GM19463 (cell line): ENCODE measurements around the gene EFNA3.

Source experiments
- ATAC-seq: cut with Tn5 transposase; IDR thresholded peaks from one replicate; pipeline ENCODE4 v1.9.1; 2021; ENCODE audit warnings: mild to moderate bottlenecking, moderate library complexity; ENCODE audit not compliant: unreplicated experiment

The EFNA3 gene, protein sequence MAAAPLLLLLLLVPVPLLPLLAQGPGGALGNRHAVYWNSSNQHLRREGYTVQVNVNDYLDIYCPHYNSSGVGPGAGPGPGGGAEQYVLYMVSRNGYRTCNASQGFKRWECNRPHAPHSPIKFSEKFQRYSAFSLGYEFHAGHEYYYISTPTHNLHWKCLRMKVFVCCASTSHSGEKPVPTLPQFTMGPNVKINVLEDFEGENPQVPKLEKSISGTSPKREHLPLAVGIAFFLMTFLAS

DNA sequence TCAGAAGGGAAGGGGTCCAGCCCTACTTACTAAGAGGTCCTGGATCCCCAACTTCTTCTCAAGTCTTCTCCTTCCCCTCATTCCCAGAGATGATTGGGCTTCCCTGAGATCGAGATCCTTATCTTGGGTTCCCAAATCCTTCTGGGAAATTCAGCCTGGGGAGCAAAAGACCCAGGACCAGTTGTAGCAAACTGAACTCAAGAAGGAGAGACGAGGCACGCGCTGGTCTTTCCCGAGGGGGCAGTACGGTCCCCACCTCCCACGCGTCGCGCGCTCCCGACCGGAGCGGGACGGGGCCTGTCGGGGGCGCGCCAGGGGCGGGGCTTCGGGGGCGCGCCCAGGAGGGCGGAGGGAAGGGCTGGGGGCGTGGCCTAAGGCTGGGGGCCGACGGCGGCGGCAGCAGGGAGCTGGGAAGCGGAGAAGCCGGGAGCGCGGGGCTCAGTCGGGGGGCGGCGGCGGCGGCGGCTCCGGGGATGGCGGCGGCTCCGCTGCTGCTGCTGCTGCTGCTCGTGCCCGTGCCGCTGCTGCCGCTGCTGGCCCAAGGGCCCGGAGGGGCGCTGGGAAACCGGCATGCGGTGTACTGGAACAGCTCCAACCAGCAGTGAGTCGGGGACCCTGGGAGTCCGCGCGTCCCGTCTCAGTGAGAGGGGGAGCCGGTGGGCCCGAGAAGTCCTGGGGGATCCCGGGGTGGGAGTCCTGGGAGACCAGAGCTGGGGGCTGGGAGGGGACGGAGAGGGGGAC is at the start of gene EFNA3:
Gene EFNA3 (plus strand): TSS at position 369 of the 741 bp plus-strand sequence. CDS start 105 bp downstream, at position 474.
- no peak for ATAC-seq

DNA sequence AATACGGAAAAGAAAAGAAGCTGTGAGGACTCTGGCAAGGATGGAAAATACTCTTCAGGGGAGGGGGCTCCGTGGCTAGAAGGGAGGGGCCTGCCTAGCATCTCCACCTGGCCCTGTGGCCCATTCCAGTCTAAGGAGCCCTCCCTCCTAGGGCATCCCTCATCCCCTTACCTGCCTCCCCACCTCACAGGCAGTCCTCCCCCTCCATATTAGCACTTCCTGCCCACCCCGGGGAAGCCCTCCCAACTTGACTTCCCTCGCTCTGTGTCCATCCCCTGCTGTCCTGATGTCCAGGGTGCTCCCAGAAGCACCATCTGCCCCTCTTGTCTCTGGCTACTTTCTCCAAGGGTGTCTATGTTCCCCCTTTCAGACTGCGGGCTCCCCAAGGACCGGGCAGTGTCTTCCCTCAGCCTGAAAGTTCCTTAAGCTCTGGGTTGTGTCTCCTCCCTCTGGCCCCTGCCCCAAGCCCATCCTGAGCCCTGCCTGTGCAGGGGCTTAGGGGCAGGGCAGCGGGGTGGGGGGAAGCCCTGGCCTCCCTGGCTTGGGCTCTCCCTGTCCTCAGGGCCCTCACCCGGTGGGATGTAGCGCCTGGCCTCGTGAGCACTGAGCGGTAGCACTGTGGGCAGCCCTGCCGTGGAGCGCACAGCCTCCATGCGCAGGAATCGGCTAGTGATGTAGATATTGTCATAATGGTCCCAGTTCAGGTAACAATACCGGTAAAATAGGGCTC is 49.0 kb upstream of the EFNA3 start:
- no peak for ATAC-seq

DNA sequence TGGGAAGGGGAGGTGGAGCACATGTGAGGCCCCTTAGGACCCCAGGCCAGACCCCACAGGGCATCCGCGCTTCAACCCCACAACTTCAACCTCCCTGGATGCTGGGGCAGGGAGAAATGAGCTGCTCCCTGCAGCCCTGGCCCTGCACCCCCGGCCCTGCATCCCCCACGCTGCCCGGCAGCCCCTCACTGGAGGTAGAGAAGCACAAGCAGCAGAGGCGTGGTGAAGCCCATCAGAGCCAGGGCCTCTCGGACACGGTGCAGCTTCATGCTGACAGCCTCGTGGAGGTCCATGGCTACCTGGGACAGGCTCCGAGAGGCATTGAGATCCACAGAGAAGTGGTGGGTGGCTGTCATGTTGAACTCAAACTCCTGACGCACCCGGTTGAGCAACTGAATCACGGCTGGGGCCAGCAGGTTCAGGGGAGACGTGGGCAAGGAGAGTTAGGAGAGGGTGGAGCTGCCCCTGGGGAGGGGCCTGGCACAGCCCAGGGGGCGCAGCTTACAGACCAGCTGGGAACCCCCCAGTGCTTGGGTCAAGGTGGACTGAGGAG is 48.3 kb upstream of the EFNA3 start:
- ATAC-seq, result no peak

DNA sequence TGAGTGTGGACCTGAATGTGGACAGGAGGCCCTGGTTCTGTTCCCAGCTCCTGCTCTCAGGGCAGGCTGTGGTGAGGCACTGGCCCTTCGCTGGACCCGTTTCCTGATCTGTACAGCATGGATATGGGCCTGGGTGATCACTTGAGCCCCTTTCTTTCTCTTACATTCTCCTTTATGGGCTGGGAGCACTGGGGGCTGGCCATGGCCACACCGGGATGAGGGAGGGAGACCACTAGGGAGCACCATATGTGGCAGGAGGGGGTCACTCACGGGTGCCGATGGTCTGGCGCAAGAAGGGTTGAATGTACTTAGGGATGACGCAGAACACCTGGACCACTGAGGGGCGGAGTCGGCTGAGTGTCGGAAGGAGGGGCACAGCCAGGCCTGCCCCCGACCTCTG is 47.7 kb upstream of the EFNA3 start:
- ATAC-seq, result no peak

DNA sequence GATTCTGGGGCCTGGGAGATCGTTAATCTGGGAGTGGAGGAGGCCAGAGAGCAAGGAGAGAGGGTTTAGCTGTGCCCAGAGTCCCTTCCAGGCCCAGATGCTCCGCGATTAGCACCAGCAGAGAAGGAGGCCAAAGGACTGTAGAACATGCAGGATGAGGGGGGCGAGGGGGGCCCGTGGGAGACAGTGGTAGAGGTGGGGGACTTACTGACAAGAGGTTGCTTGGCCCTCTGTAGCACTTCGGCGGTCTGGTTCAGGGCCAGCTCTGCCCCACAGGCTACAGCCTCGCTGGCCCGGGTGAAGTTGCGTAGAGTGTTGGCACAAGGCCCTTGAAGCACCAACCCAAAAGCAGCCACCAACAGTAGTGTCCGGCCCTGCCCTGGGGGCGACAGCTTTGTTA is 45.8 kb upstream of the EFNA3 start:
- no peak for ATAC-seq

DNA sequence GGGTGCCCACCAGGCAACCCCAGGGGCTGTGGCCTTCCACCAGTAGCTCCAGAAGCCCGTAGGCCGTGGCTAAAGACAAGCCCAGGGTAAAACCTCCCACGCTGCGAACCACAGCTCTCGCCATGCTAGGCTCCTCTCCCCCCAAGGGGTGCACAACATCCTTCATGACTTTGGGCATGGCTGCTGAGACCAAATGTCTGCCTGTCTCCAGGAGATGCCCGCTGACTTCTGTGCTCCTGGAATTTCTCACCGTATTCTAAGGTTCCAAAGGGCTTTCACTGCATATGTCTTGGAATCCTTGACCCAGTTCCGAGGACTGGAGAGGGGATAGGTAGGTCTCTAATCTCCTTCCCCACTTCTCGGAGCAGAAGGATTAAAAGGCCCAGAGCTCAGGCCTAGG is 45.1 kb upstream of the EFNA3 start, which contains the start of the genes DCST1 and DCST2:
Gene DCST1 (plus strand): TSS at position 301 of the 400 bp plus-strand sequence. CDS start 213 bp downstream, outside the sequence.
Gene DCST2 (minus strand): TSS at position 258 of the 400 bp plus-strand sequence. CDS start 80 bp downstream, at position 178.
- no peak for ATAC-seq

DNA sequence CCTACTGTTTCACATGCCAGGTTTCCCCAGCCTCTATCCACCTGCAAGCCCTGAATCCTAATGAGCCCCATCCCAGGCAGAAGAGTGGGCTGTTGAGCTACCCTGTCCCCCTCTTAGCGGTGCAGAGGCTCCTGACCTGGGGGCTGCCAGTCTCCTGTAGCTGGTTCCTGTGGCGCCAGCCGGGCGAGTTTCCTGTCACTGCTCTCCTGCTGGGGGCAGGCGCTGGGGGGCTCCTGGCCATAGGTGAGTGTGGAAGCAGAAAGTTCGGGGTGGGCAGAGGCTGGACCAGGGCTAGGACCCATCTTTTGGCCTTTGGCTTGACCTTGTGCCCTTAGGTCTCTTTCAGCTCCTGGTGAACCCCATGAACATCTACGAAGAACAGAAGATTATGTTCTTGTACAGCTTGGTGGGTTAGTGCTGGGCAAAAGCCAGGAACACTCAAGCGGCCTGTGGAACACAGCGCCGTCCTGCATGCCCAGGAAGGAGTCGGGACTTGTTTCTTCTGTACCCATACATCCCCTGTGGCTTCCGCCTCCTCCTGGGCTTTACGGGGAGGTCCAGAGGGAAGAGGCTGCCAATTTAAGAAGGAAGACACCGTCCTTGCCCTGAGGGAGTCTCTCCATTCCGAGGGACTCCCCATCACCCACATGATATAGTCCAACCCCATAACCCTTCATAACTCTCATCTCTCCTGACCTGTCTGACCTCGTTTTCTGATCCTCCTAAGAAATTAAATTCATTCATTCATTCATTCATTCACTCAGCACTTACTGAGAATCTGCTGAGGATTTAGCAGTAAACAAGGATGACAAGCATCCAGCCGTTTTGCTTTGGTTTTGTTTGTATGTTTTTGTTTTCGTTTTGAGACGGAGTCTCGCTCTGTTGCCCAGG is 44.1 kb upstream of the EFNA3 start:
- ATAC-seq, result no peak

DNA sequence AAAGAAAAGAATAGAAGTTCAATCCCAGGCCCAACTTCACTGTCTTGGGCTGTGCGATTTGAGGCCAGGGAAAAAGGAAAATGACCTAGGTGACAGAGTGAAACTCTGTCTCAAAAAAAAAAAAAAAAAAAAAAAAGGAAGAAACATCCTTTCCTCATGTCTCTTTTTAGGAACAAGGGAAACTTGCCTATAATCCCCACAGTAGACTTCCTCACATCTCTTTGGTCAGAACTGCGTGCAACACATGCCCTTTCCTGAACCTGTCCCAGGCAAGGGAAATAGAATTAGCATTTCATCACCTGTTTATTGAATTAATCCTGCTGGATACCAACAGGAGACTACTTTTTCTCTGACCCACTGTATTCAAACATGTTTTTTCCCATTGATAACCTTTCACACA is 42.7 kb upstream of the EFNA3 start:
- no peak for ATAC-seq

DNA sequence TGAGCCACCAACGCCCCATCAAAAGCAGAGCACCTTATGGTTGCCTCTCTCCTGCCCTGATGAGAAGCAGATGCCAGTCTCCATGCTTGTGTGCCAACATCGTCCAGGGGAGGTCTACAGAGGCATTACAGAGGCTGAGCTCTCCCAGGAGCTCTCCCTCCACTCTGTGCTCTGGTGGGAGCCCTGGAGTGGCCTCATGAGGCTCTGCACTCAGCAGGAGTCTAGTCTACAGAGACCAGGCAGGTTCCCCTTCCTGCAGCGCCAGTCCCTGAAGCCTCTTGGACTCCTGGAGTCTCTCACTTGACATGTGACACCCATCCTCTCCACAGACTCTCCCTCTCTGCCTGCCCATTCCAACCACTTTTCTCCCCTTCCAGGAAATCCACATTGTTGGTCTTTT is 41.6 kb upstream of the EFNA3 start:
- no peak for ATAC-seq

DNA sequence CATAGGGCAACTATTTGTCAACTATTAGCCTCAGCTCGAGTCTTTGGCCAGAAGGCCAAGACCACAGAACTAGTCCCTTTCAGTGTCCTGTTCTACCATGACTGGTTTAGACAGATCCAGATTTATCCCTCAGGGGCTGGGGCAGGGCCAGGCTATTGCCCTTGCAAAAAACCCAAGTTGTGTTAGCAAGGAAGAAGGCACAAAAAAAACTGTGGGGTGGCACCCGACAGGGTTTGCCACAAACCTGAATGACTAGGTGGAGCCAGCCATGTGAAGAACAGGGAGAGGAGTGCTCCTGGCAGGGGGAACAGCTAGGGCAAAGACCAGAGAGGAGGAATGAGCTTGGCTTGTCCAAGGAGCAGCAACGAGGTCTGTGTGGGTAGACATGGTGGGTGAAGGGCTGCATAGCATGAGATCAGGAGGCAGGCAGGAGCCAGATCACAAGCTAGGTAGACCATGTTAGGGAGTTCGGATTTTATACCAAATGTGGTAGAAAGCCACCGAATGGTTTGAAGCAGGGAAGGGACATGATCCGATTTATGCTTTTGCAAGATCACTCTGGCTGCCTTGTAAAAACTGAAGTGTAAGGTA is 40.7 kb upstream of the EFNA3 start:
- no peak for ATAC-seq

DNA sequence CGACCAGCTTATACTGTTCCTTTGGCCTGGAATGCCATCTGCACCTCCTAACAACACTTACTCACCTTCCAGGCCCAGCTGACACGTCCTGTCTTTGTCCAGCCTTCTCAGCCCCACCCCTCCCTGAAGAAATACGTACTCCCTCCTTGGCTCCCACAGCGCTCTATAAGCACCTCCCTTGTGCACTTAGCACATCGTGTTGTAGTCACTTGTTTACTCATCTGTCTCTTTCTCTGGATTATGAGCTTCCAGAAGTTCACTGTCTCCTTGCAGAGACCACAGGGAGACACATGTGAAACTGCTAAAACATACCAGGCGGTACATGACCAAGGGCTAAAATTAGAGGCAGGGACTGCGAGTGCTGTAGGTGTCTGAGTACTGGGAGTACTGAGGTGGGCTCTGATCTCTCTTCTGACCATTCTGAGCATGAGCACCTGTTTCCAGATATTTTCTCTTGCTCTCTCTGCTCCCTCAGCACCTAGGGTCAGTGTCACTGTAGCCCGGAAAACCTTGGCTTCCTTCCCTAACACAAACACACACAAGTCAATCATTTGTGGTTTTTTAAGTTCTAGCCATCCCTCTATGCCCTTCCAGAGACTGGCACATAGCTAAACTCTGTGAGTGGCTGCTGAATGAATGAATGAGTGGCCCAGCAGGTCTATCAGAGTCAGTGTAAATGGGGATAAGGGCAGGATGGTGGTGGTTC is 39.9 kb upstream of the EFNA3 start:
- ATAC-seq, result no peak

DNA sequence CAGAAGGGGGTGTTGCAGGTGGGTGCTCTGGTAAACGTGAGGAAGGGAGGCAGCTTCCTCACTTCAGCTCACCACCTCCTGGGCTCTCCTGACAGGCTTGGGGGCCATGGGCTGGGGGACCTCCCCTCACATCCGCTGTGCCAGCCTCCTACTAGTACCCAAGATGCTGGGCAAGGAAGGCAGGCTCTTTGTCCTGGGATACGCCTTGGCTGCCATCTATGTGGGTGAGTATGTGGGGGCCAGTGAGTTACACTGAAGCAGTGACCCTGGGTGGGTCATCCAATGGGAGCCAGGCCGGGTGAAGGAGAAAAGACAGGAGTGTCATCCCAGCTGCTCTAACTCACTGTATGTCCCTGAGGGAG is 39.3 kb upstream of the EFNA3 start:
- ATAC-seq, result no peak

DNA sequence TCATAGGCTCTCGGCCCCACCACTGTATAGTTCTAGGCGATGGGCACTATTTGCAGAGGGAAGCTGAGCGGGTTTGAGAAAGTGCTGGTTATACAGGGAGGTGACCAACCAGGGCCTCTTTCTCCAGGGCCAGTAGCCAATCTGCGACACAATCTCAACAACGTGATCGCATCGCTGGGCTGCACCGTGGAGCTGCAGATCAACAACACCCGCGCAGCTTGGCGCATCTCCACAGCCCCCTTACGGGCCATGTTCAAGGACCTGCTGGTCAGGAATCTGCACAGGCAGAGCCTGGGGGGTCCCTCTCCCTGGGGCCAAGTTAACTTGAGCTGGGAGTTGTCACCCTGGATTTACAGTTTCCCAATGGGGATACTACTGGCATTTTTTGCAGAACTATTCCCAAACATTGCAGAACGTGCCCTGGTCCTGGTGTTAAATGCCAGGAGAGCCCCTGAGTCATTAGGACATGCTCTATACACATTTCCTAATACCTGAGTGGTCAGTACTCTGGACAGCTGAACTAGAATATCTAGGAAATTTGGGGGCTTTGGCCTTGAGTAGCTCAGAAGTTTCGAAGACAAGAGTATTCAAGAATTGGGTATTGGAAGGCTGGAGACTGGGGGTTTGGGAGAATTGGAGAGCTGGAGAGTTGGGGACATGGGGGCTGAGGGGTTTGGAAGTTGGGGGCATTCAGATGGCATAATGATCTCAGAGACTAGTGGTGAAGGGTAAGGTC is 38.1 kb upstream of the EFNA3 start:
- no peak for ATAC-seq

DNA sequence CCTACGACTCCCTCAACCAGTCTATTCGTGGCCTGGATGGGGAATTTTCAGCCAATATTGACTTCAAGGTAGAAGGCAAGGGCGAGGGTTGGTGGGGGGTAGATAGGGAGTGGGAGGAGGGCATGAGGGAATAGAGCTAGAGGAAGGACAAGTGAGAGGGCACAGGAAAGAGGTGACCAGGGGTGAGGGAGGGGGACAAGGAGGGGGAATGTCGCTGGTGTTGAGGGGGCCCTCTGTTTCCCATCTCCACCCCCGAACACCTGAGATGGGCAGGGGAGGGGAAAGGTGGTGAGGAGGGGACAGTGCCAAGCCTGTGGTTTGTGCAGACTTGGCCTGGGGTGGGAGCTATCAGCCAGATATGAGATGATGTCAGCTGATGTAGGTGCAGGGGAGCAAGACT is 35.8 kb upstream of the EFNA3 start:
- no peak for ATAC-seq

DNA sequence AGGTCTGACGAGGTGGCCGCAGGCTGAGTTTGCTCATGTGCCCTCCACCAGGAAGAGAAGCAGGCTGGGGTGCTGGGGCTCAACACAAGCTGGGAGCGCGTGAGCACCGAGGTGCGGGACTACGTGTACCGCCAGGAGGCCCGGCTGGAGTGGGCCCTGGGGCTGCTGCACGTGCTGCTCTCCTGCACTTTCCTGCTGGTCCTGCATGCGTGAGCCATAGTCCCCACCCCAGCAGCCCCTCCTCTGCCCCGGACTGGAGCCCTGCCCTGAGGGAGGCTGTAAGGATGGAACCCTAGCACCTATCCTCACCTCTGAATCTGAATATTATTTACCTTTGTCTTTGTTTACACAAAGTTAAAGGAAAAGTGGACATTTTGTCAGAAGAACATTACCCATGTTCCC is 35.3 kb upstream of the EFNA3 start:
- ATAC-seq, result no peak

DNA sequence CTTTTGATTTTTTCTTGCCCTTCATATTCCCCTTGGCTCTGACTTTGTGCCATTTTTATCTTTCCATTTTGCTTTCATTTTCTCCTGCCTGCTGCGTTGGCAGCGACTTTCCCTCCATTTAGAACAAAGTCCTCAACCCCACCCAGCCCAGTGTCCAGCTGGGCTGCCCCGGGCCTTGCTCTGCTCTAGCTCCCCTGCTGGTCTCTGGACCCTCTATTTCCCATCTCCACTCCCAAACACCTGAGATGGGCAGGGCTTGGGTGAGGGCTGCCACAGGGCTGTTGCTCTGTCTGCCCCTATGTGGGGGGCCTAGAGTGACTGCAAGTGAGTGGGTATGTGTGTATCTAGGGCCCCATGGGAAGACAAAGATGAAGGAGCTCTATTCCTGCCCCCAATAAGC is 34.8 kb upstream of the EFNA3 start:
- no peak for ATAC-seq

DNA sequence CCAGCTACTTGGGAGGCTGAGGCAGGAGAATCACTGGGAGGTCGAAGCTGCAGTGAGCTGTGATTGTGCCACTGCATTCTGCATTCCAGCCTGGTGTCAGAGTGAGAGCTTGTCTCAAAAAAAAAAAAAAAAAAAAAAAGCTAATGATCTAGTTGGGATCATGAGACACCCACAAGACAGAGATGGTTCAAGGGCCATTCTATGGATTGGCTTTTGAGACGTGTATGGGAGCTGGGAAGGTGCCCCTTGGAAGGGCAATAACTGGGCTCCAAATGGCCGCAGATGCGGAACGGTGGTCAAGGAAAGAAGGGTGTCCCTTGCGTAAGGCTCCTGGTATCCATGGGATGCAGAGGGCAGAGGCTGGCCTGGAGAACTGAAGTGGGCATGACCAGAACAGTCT is 34.3 kb upstream of the EFNA3 start:
- no peak for ATAC-seq

DNA sequence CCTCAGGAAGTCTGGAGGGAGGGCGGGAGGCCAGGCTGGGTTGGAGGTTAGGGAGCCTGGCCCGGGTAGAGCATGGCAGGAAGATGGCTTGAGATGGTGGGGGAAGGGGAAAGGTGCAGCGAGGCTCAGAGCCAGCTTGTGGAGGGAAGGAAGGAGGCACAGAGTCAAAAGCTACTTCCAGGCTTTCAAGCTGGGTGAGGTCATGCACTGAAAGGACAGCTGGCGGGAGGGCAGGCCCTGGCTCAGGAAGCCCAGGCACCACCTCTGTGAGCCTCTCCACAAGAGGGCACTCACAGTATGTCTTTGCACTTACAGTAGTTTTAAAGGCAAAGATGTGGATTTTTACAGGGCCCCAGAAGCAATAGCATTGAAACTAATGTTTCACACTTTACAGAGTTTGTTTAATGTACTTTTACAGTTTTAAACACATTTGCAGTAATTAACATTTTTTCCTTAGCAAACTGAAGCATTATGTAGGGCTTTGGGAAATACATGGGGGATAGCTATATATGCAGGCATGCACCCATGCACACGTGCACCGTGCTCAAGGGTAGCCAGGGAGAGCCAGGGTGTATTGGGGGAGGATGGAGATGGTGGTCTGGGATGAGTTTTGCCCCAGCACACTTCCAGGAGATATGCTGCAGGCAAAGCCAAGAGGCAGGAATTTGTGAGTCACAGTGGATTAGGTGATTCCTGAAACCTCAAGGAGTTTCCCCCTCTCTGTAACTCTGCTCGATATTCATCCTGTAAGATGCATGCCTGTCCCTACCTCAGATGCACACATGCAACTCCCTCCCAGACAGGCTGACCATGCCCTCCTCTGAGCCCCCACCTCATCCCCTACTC is 33.6 kb upstream of the EFNA3 start:
- ATAC-seq, result no peak
